NCI-H460 (cell line): ENCODE measurements around the gene POGK. TPM values are rescaled to one million over a fixed set of nuclear protein-coding genes. Genes with fewer than 3 reads are reported as not detected.
A peak's percentile ranks its signal among the peaks of the same experiment; 100 is the strongest.
"Not testable (repeated sequence)": the region's sequence is repeated elsewhere in the genome, so short reads cannot be mapped to it uniquely, and the experiment has no call there.

Experiments used
- DNase-seq: peaks from one replicate; pipeline ENCODE4 v3.0.0-alpha.2; 2016; ENCODE audit warnings: low read depth; ENCODE audit errors: extremely low read depth
- total RNA-seq: library from RNA; depleted of rRNA; stranded (reverse); fragments of >200 nt; shearing (Covaris generic); gene quantifications from 2 replicates; pipeline ENCODE4 v1.2.3, GENCODE V29; 2014

Gene POGK
- total RNA-seq, 1 experiment from 2014 or later = 56.0 TPM

- no peak for DNase-seq
Measured at GRCh38 chr1:166855558-166855957, 16.3 kb downstream of the POGK start.

- no peak for DNase-seq
Measured at GRCh38 chr1:166857995-166858394, 18.7 kb downstream of the POGK start.

- DNase-seq = no peak
Measured at GRCh38 chr1:166858726-166859419, 19.6 kb downstream of the POGK start.

- DNase-seq = no peak
Measured at GRCh38 chr1:166859597-166859996, 20.3 kb downstream of the POGK start.

- no peak for DNase-seq
Measured at GRCh38 chr1:166865926-166866325, 26.7 kb downstream of the POGK start.

- no peak for DNase-seq
Measured at GRCh38 chr1:166868639-166869038, 29.4 kb downstream of the POGK start.

GRCh38 chr1:166869318-166870099, 30.2 kb downstream of the POGK start:
- no peak for DNase-seq

- DNase-seq = no peak
Measured at GRCh38 chr1:166870584-166870983, 31.3 kb downstream of the POGK start.

GRCh38 chr1:166874464-166874863, 35.2 kb downstream of the POGK start:
- no peak for DNase-seq

- DNase-seq = no peak
Measured at GRCh38 chr1:166875302-166875733, 36.0 kb downstream of the POGK start.

GRCh38 chr1:166875734-166876539, 36.7 kb downstream of the POGK start, which contains the start of gene TADA1:
TSS of gene TADA1 (minus strand) at chr1:166876264. CDS start at chr1:166876233, 31 bp downstream.
- peak; percentile 100 for DNase-seq

- no peak for DNase-seq
Measured at GRCh38 chr1:166876540-166876838, 37.2 kb downstream of the POGK start.

- DNase-seq = not testable (repeated sequence)
Measured at GRCh38 chr1:166878173-166878917, 39.1 kb downstream of the POGK start.

- no peak for DNase-seq
Measured at GRCh38 chr1:166882893-166883292, 43.6 kb downstream of the POGK start.

- DNase-seq = no peak
Measured at GRCh38 chr1:166884040-166884642, 44.9 kb downstream of the POGK start.

GRCh38 chr1:166884971-166885370, 45.7 kb downstream of the POGK start:
- no peak for DNase-seq

- DNase-seq = no peak
Measured at GRCh38 chr1:166888373-166889111, 49.3 kb downstream of the POGK start.

- DNase-seq = no peak
Measured at GRCh38 chr1:166889776-166890175, 50.5 kb downstream of the POGK start.

- no peak for DNase-seq
Measured at GRCh38 chr1:166895766-166896165, 56.5 kb downstream of the POGK start.
